Keratinocyte (primary cell): ENCODE measurements around the gene RTN4R.

Experiments used
- EZH2 ChIP-seq: IDR thresholded peaks from one replicate; pipeline ENCODE4 v1.6.1; 2012; ENCODE audit warnings: inconsistent platforms, mild to moderate bottlenecking, low read length, moderate library complexity
- TF ChIP-seq, protein P1 (sequence below), 3 experiments: IDR thresholded peaks in 1 of 3; conservative IDR thresholded peaks in 1 of 3; optimal IDR thresholded peaks in 1 of 3; 2 replicates in 2 of 3; 3 replicates in 1 of 3; pipeline versions ENCODE3 to v1.5.1; 2011; ENCODE audit warnings: low read length in 3 of 3, mild to moderate bottlenecking in 3 of 3, moderate library complexity in 2 of 3, control low read depth in 1 of 3, inconsistent platforms in 1 of 3; ENCODE audit not compliant: insufficient read depth in 2 of 3; ENCODE audit errors: extremely low read depth in 1 of 3

DNA sequence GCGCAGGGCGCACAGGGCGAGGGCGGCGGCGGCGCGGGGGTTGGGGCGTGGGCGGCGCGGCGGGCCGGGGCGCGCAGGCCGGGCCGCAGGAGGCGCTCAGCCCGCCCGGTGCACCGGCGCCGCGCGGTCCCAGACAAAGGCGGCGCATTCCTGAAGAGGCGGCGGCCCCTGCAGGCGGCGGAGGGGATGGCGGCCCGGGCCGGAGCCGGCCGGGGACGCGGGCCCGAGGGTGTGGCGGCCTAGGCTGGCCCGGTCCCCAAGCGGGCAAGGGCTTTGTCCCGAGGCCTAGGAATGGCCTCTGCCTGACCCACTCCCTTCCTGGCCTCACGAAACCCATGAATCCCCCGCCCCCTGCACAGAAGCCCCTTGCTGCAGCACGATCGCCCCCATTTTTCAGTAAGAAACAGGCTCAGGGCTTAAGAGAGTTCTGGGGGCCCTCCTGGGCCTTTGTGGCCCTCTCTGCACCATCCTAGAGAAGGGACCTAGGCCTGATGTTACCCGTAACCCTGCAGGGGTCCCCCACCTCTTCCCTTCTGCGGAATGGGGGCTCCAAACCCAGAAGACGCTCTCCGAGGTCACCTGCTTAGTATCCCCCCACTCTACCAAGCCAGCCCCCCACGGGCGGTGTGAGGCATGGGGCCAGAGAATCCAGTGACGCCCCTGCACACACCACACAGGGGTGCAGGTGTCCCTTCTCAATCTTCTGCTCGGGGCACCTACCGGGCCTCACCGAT lies at the start of gene RTN4R:
- TF ChIP-seq, protein P1, sequence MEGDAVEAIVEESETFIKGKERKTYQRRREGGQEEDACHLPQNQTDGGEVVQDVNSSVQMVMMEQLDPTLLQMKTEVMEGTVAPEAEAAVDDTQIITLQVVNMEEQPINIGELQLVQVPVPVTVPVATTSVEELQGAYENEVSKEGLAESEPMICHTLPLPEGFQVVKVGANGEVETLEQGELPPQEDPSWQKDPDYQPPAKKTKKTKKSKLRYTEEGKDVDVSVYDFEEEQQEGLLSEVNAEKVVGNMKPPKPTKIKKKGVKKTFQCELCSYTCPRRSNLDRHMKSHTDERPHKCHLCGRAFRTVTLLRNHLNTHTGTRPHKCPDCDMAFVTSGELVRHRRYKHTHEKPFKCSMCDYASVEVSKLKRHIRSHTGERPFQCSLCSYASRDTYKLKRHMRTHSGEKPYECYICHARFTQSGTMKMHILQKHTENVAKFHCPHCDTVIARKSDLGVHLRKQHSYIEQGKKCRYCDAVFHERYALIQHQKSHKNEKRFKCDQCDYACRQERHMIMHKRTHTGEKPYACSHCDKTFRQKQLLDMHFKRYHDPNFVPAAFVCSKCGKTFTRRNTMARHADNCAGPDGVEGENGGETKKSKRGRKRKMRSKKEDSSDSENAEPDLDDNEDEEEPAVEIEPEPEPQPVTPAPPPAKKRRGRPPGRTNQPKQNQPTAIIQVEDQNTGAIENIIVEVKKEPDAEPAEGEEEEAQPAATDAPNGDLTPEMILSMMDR (optimal IDR thresholded peaks at IDR 0.05 in 1 of 3, IDR thresholded peaks at IDR 0.05 in 1 of 3, conservative IDR thresholded peaks at IDR 0.05 in 1 of 3; ENCODE audit: extremely low read depth in 1 of 3, insufficient read depth in 2 of 3, low read length in 3 of 3), result peak in 2 of 3 experiments; percentile 58 to 74
- no peak for TF ChIP-seq EZH2
